GM23248 (cell line): ENCODE measurements around the gene USP17L22.
"Not testable (repeated sequence)": the region's sequence is repeated elsewhere in the genome, so short reads cannot be mapped to it uniquely, and the experiment has no call there.

Experiments
- EZH2 ChIP-seq: fragments of 200-600 bp; sonication (generic); IDR thresholded peaks from 2 replicates; pipeline ENCODE4 v1.6.1; 2018; ENCODE audit warnings: antibody characterized with exemption, mild to moderate bottlenecking; ENCODE audit not compliant: insufficient read depth, poor library complexity, severe bottlenecking
- EZH2phosphoT487 ChIP-seq: fragments of 200-600 bp; sonication (generic); IDR thresholded peaks from 2 replicates; pipeline ENCODE4 v1.6.1; 2018; ENCODE audit warnings: antibody characterized with exemption, moderate library complexity, mild to moderate bottlenecking, low read depth; ENCODE audit not compliant: insufficient read depth

GRCh38 chr4:9257824-9258223, 9.6 kb upstream of the USP17L22 start, which contains the start of gene USP17L20:
- not testable (repeated sequence) for TF ChIP-seq EZH2phosphoT487, EZH2
